Stimulated activated CD4-positive, alpha-beta T cell treated with anti-CD3 and anti-CD28 coated beads, Interleukin-2, amount 100 ng/mL, for 48 hours (primary cell): Measurements from ENCODE around the gene EDRF1.
"Not testable (repeated sequence)": the region's sequence is repeated elsewhere in the genome, so short reads cannot be mapped to it uniquely, and the experiment has no call there.

ENCODE experiments used
- DNase-seq, 2 donors: peaks; one replicate each; pipeline ENCODE4 v3.0.0-alpha.2; 2020

EDRF1 gene, protein sequence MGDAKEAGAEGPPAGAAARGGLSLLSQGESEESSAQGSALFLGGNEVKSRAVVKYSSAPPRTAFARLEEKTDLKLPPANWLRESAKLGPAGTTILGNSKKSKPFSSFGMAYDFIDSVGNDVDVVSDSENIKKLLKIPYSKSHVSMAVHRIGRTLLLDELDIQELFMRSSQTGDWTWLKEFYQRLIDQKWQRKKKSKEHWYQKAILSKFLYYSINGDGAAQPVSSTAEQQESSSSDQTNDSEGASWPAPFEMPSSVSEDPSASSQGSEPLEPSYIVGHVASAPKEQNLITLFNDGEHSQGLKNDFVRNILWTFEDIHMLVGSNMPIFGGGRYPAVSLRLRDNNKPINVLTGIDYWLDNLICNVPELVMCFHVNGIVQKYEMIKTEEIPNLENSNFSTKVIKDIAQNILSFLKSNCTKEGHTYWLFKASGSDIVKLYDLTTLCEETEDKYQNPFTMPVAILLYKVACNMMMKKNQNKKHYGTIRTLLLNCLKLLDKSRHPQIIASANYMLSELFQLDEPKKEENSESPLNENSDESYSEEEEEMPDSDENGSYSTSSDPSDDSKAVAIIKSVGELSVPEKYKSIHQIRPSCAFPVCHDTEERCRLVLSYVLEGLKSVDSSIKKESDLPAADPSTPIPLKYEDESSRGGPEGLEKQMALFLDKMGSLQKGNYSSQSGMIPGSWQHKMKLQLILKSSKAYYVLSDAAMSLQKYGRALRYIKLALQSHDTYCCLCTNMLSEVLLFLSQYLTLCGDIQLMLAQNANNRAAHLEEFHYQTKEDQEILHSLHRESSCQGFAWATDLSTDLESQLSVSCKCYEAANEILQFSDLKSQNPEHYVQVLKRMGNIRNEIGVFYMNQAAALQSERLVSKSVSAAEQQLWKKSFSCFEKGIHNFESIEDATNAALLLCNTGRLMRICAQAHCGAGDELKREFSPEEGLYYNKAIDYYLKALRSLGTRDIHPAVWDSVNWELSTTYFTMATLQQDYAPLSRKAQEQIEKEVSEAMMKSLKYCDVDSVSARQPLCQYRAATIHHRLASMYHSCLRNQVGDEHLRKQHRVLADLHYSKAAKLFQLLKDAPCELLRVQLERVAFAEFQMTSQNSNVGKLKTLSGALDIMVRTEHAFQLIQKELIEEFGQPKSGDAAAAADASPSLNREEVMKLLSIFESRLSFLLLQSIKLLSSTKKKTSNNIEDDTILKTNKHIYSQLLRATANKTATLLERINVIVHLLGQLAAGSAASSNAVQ

DNA sequence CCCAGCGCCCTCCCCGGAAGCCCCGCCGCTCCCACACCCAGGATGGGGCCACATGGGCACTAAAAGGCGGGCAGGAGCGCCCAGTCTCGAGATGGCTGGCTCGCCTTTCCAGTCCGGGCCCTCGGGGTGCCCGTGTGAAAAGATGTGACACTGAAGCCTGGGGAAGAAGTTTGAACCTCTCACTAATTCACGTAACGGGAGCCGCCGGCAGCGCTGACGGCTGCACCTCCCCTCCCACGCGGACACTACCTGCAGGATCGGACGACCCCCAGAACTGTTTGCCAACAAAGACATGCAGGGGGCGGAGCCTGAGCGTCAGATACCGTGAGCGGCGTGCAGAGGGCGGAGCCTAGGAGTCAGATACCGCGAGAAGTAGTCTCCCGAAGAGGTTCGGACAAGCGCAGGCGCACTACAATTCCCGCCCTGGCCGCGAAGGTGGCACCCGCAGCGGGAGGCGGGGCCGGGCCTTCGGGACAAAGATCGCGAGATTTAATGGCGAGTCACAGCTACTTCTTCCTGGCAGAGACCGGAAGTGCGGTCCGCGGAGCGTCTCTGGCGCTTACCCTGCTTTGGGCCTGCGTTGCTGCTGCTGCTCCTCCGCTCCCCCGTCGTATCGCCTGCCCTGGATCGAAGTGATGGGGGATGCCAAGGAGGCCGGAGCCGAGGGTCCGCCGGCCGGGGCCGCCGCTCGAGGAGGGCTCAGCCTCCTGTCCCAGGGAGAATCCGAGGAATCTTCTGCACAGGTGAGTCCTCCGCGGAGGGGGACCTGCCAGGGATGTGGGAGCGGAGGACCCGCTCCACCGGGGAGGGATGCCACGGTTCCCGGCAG, at the start of gene EDRF1:
TSS of gene EDRF1 (plus strand) at position 537 of the 829 bp plus-strand sequence. CDS start at position 636, 99 bp downstream.
- peak; percentile 95 to 96 for DNase-seq

DNA sequence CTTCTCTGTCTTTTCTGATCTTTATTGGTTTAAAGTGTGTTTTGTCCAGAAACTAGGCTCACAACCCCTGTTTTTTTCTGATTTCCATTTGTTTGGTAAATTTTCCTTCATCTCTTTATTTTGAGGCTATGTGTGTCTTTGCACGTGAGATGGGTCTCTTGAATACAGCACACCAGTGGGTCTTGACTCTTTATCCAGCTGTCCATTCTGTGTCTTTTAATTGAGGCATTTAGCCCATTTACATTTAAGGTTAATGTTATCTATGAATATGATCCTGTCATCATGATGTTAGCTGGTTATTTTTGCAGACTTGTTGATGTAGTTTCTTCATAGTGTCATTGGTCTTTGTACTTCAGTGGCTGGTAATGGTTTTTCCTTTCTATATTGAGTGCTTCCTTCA, 46.6 kb upstream of the EDRF1 start:
- no peak for DNase-seq

- no peak for DNase-seq
Observed at GRCh38 chr10:125679436-125679835, 40.1 kb upstream of the EDRF1 start.

- DNase-seq, result no peak
Observed at GRCh38 chr10:125683063-125683462, 36.4 kb upstream of the EDRF1 start, which contains the start of gene TEX36. TSS of gene TEX36 (minus strand) at chr10:125683163. CDS start at chr10:125682989, 174 bp downstream.

- DNase-seq, result no peak
Observed at GRCh38 chr10:125683821-125684220, 35.7 kb upstream of the EDRF1 start.

DNA sequence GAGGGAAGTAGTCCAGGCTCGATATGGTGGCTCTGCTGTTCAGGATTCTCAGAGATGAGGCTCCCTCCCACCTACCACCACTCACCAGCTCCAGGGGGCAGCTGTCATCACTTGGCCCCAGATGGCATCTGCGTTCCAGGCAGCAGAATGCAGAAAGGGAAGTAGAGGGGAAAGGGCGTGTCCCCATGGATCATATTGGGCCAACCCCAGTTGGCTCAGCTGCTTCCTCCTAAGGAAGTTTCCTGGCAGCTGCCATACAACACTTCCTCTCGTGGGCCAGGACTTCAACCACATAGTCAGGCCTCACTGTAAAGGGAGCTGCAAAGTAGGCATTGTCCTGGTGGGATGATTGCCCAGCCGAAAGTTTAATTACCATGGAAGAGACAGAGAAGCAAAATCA, 34.9 kb upstream of the EDRF1 start:
- DNase-seq, result no peak

DNA sequence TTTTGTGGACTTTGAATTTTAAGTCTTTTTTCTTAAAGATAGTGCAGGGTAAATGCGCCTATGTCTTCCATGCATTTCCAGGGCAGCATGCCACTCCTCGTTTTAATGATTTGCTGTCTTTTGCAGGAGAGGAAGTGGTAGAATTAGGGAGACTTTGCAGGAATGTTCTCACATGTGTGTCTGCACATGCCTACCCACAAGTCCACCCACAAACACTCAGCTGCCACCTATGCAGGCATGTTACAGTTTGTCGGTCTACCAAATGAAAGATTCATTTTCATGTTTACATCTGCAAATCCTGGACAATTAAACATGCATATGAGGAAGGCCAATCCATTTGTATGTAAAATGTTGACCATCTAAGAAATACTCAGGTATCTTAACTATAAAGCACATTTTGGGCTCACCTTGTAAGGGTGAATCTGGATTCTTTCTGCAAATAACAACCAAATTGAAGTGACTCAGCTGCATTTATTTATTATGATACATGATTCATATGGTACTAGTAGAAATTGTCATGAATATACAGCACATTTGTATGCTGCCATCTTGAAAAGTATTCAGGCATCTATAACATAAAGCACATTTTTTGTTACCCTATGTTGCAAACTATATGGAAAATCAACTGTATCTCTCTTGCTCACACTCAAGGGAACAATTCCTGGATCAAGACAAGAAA, 31.9 kb upstream of the EDRF1 start:
- DNase-seq, result no peak

- DNase-seq, result no peak
Observed at GRCh38 chr10:125689955-125690569, 29.4 kb upstream of the EDRF1 start.

DNA sequence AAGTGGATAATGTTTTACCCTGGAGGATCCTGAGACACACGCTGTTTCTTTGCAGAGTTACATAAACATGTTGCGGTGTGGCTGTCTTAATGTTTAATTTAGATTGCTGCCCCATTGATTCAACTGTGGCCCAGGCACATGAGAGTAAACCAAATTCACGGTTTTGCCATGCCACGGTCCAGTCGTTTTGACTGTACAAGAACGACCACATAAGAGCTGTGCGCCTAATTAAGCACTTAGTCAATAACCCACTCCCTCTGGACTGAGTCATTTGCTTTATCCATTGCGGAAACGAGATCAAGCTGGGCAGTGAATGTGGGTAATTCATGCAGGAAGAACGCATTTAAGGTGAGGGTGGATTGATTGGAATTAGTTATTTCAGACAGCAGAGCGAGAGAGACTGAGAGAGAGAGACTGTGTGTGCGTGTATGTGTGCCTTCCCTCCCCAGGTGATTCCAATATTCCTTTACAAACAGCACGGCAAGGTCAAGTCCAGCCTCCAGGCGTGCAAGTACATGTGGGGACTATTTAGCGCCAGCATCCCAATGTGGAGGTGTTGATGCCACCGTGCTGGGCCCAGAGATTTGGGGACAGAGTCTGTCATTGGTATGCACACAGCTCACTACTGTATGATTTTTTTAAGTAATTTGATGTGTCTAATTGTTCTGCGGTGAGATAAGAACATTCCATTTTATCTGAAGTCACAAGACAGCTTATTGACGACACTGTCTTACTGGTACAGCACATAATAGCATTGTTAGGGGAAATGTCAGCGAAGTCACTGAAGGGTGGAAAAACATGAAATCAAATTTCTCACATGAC, 28.1 kb upstream of the EDRF1 start:
- DNase-seq, result no peak

DNA sequence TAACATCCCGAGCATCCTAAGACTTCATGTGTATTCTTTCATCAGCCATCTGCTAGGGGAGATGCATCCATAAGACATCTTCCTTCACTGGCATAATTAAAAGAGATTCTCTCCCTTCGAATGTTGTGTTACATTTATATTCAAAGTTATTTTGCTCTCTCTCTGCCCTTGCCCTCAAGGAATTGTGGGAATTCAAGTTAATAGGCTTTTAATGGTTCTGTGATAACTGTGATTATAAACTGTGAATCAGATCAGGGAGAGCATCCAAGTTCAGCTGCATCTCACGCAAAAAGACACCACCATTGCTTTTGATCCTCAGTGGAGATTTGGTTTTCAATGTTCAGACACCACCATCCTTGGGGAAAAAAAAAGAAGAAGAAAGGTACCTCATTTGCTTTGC, 27.3 kb upstream of the EDRF1 start:
- DNase-seq, result no peak

DNA sequence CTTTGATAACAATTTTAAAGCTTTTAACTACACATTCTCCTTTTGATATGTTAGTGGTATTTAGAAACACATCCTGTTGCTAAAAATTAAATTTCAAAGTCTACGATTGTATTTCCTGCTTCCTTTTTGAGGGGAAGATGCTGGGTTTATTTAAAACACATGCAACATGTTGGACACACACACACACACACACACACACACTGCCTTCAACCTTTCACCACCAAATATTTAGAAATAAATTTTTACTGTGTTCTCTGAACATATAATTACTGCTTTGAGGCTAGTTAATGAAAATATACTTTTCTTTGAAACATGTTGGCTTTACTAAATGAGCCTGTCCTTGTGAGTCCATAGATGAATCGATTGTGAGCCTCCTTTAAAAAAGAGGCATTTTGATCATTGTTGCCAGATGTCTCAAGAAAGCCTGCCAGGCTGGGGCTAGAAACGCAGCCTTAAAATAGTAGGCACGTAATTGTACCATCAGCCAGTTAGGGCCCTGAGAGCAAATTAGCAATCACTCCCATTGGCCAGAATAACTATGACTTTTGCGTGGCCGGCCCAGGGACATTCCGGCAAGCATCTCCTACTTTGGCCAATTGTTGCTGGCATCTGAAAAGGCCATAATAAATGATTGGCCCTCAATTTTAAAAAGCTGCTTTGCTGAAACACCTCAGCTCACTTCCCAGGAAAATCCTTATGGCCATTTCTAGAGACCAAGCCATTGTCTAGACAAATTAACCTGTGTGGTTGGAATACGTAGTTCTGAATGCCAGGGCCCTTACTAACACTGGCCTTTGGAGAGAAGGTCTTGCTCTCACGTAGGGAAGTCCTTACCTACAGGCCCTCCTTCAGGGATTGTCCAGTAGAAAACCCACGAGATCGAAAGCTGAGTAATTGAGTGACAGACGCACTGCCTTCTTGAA, 26.6 kb upstream of the EDRF1 start:
- no peak for DNase-seq

DNA sequence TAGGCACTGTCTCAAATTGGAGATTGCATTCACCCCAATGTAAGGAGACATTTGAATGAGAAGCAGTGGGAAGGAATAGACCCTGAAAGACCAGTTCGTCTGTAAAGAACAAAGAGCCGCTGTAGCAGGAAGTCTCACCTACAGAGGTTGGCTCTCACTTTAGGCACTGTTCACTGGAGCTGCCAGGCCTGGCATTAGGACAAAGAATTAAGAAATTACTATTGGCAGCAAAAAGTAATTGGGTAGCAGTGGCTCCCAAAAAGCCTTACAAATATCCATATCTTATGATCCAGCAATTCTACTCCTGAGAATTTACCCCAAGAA, 26.0 kb upstream of the EDRF1 start:
- no peak for DNase-seq

GRCh38 chr10:125694883-125695282, 24.6 kb upstream of the EDRF1 start:
- no peak for DNase-seq

- DNase-seq, result not testable (repeated sequence)
Observed at GRCh38 chr10:125696884-125697283, 22.6 kb upstream of the EDRF1 start.

- no peak for DNase-seq
Observed at GRCh38 chr10:125698481-125698998, 21.0 kb upstream of the EDRF1 start.

GRCh38 chr10:125699562-125700143, 19.9 kb upstream of the EDRF1 start:
- DNase-seq, result no peak

GRCh38 chr10:125700355-125700911, 19.1 kb upstream of the EDRF1 start:
- no peak for DNase-seq
